H1 (cell line): Measurements from ENCODE around the gene ATP13A3. TPM values are rescaled to one million over a fixed set of nuclear protein-coding genes. Genes with fewer than 3 reads are reported as not detected.

Source experiments
- CTBP2 ChIP-seq: IDR thresholded peaks from 2 replicates; pipeline ENCODE4 v1.7.0; 2011; ENCODE audit warnings: borderline replicate concordance, mild to moderate bottlenecking, moderate library complexity, mixed read lengths, low read length; ENCODE audit not compliant: insufficient read depth, insufficient read length
- CTCF ChIP-seq, 3 experiments: IDR thresholded peaks; 1 replicate in 2 of 3; 2 replicates in 1 of 3; pipeline versions ENCODE4 v1.5.1 to v1.6.1; 2011; ENCODE audit warnings: low read length in 3 of 3, mild to moderate bottlenecking in 3 of 3, inconsistent platforms in 2 of 3, low read depth in 1 of 3, moderate library complexity in 1 of 3; ENCODE audit not compliant: insufficient read depth in 1 of 3; ENCODE audit errors: control extremely low read depth in 1 of 3
- EZH2 ChIP-seq: fragments of 200-600 bp; sonication (generic); IDR thresholded peaks from 2 replicates; pipeline ENCODE4 v1.7.1; 2012; ENCODE audit warnings: low read depth, mild to moderate bottlenecking, moderate library complexity, low read length, inconsistent platforms; ENCODE audit not compliant: severe bottlenecking
- KDM4A ChIP-seq: IDR thresholded peaks from one replicate; pipeline ENCODE4 v1.7.1; 2012; ENCODE audit warnings: low read depth, mild to moderate bottlenecking, moderate library complexity, low read length, inconsistent platforms; ENCODE audit not compliant: severe bottlenecking
- MAX ChIP-seq: IDR thresholded peaks from 2 replicates; pipeline ENCODE4 v1.6.1; 2012; ENCODE audit warnings: inconsistent platforms
- RBBP5 ChIP-seq: IDR thresholded peaks from 2 replicates; pipeline ENCODE4 v1.7.1; 2012; ENCODE audit warnings: low read depth, mild to moderate bottlenecking, inconsistent platforms, low read length, moderate library complexity, borderline replicate concordance
- SP2 ChIP-seq: IDR thresholded peaks from 2 replicates; pipeline ENCODE4 v1.6.1; 2012; ENCODE audit warnings: mild to moderate bottlenecking, low read length, inconsistent platforms
- polyA plus RNA-seq, 7 experiments: library from polyadenylated mRNA; depleted of rRNA in 3 of 7; stranded (reverse) in 5 of 7; unstranded in 2 of 7; fragments of >200 nt in 5 of 7; fragments of 200-250 nt in 2 of 7; gene quantifications; 1 replicate in 5 of 7; 2 replicates in 1 of 7; 4 replicates in 1 of 7; pipeline versions ENCODE4 v1.2.1 to v1.2.3, GENCODE V29; 2011 to 2013; ENCODE audit warnings: missing spikeins in 2 of 7, mixed read lengths in 2 of 7
- total RNA-seq: library from RNA; stranded (reverse); fragmentation: NEBNext Ultra II Directional; extraction: Animal tissue kit (Norgen Biotek cat#: 25700); gene quantifications from 2 replicates; pipeline ENCODE4 v1.2.1, GENCODE V29; 2021
- TF ChIP-seq, protein P1 (sequence below): fragments of 300-600 bp; sonication (generic); IDR thresholded peaks from 2 replicates; pipeline ENCODE4 v1.7.1; 2012; ENCODE audit warnings: low read length, moderate library complexity, mild to moderate bottlenecking, inconsistent platforms; ENCODE audit not compliant: insufficient replicate concordance

Gene ATP13A3
- total and polyA plus RNA-seq, 2 of the 8 experiments (the other 6 are each of a cell fraction or from before 2014, with no cell fraction given): 18.6 to 92.2 TPM

DNA sequence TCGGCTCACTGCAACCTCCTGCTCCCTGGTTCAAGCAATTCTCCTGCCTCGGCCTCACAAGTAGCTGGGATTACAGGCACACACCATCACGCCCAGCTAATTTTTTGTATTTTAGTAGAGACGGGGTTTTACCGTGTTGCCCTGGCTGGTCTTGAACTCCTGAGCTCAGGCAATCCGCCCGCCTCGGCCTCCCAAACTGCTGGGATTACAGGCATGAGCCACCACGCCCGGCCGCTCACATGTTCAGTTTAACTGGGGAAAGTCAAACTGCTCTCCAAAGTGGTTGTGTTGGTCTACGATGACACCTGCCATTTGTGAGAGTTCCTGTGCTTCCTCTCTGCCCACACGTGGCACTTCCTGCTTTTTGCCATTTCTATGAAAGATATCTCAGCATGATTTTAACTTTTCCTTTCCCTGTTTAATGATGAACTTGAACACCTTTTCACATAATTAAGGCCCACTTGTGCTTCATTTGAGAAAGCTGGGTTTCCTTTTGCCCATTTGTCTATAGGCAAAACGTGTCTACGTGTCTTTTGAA is 86.9 kb downstream of the ATP13A3 start (continued):
- TF ChIP-seq, protein P1, sequence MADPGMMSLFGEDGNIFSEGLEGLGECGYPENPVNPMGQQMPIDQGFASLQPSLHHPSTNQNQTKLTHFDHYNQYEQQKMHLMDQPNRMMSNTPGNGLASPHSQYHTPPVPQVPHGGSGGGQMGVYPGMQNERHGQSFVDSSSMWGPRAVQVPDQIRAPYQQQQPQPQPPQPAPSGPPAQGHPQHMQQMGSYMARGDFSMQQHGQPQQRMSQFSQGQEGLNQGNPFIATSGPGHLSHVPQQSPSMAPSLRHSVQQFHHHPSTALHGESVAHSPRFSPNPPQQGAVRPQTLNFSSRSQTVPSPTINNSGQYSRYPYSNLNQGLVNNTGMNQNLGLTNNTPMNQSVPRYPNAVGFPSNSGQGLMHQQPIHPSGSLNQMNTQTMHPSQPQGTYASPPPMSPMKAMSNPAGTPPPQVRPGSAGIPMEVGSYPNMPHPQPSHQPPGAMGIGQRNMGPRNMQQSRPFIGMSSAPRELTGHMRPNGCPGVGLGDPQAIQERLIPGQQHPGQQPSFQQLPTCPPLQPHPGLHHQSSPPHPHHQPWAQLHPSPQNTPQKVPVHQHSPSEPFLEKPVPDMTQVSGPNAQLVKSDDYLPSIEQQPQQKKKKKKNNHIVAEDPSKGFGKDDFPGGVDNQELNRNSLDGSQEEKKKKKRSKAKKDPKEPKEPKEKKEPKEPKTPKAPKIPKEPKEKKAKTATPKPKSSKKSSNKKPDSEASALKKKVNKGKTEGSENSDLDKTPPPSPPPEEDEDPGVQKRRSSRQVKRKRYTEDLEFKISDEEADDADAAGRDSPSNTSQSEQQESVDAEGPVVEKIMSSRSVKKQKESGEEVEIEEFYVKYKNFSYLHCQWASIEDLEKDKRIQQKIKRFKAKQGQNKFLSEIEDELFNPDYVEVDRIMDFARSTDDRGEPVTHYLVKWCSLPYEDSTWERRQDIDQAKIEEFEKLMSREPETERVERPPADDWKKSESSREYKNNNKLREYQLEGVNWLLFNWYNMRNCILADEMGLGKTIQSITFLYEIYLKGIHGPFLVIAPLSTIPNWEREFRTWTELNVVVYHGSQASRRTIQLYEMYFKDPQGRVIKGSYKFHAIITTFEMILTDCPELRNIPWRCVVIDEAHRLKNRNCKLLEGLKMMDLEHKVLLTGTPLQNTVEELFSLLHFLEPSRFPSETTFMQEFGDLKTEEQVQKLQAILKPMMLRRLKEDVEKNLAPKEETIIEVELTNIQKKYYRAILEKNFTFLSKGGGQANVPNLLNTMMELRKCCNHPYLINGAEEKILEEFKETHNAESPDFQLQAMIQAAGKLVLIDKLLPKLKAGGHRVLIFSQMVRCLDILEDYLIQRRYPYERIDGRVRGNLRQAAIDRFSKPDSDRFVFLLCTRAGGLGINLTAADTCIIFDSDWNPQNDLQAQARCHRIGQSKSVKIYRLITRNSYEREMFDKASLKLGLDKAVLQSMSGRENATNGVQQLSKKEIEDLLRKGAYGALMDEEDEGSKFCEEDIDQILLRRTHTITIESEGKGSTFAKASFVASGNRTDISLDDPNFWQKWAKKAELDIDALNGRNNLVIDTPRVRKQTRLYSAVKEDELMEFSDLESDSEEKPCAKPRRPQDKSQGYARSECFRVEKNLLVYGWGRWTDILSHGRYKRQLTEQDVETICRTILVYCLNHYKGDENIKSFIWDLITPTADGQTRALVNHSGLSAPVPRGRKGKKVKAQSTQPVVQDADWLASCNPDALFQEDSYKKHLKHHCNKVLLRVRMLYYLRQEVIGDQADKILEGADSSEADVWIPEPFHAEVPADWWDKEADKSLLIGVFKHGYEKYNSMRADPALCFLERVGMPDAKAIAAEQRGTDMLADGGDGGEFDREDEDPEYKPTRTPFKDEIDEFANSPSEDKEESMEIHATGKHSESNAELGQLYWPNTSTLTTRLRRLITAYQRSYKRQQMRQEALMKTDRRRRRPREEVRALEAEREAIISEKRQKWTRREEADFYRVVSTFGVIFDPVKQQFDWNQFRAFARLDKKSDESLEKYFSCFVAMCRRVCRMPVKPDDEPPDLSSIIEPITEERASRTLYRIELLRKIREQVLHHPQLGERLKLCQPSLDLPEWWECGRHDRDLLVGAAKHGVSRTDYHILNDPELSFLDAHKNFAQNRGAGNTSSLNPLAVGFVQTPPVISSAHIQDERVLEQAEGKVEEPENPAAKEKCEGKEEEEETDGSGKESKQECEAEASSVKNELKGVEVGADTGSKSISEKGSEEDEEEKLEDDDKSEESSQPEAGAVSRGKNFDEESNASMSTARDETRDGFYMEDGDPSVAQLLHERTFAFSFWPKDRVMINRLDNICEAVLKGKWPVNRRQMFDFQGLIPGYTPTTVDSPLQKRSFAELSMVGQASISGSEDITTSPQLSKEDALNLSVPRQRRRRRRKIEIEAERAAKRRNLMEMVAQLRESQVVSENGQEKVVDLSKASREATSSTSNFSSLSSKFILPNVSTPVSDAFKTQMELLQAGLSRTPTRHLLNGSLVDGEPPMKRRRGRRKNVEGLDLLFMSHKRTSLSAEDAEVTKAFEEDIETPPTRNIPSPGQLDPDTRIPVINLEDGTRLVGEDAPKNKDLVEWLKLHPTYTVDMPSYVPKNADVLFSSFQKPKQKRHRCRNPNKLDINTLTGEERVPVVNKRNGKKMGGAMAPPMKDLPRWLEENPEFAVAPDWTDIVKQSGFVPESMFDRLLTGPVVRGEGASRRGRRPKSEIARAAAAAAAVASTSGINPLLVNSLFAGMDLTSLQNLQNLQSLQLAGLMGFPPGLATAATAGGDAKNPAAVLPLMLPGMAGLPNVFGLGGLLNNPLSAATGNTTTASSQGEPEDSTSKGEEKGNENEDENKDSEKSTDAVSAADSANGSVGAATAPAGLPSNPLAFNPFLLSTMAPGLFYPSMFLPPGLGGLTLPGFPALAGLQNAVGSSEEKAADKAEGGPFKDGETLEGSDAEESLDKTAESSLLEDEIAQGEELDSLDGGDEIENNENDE: no peak
- TF ChIP-seq EZH2: no peak
- TF ChIP-seq CTBP2: no peak
- no peak for TF ChIP-seq CTCF (IDR thresholded peaks at IDR 0.05; ENCODE audit: control extremely low read depth in 1 of 3, insufficient read depth in 1 of 3, low read depth in 1 of 3, low read length in 3 of 3)
- TF ChIP-seq MAX: no peak
- no peak for TF ChIP-seq KDM4A
- TF ChIP-seq RBBP5: no peak
- TF ChIP-seq SP2: no peak
